Hematopoietic multipotent progenitor cell treated with erythropoietin and hydrocortisone succinate and interleukin-3 and kit ligand, for 17 days (in vitro differentiated cells): ENCODE measurements around the gene MEIOC.
A peak's percentile ranks its signal among the peaks of the same experiment; 100 is the strongest.

Source experiments
- DNase-seq: peaks from one replicate; pipeline ENCODE4 v3.0.0-alpha.2; 2015; ENCODE audit warnings: low spot score

Gene MEIOC

DNA sequence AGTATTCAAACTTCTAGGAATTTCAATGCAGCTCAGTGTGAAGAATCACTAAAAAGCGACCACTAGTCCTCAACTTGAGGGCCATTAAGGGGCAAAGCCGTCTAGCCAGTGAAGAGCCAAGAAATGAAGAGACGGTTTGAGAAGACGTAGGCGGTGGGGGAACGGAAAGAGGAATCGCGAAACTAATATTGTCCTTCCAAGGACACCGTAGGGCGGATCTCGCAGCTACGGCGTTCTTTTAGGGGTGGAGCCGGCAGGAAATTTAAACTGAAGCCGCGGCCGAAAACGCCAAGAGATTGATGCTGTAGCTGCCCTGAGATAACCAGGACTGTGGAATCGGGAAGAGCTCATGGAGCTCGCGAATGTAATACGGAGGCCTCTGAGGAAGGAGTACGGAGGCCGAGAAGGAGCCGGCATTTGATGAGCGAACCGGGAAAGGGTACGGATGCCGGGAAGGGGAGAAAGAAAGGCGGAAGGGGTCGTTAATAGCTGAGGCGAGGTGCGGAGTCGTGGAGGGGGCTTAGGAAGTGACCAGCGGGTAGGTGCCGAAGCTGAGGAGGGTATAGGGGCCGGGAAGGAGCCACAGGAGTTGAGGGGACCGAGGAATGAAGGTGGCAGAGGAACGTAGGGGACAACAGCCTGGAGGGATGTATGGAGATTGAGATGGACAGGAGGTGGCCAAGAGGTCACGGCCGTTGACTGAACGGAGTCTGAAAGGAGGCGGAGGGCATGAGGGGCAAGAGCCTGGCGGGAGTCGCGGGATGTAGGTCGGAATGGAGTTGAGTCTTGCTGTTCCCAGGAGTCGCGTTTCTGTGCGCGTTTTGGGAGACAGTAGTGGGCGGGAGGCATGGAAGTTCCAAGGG lies 52.4 kb downstream of the MEIOC start, which contains the start of gene DBF4B:
DBF4B (plus strand) TSS at position 265 of the 863 bp plus-strand sequence; CDS start at position 421, 156 bp downstream.
- peak; percentile 86 for DNase-seq

DNA sequence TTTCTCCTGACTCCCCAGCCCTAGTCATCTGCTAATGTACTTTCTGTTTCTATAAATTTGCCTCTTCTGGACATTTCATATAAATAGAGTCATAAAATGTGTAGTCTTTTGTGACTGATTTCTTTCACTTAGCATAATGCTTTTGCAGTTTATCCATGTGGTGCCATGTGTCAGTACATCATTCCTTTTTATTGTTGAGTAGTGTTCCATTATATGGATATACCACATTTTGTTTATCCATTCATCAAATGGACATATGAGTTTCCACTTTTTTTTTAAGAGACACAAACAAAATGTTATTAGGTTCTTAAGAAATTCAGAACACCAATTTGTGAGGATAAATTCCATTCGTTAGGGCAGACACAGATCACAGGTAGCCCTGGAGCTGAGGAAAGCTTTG lies 63.2 kb downstream of the MEIOC start:
- DNase-seq, result no peak

DNA sequence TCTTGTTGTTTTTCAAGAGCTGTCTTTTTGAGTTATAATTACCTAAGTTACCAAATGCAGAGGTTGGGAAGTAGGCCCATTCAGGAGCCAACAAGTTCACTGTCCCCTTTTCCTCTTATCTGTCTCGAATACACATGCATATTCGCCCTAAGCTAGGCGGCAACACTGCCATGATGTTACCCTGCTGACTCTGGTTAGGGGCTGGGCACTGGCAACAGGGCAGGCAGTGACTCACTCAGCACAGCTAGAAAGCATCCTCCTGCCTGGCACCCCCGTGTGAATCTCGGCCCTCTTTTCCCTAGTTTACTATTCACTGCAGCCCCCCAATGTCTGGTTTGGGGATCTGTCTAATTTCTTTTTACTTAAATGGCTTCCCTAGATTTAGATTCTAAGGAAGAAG lies 66.0 kb downstream of the MEIOC start:
- no peak for DNase-seq
